ENCODE data around the gene RMP24.

Gene RMP24

DNA sequence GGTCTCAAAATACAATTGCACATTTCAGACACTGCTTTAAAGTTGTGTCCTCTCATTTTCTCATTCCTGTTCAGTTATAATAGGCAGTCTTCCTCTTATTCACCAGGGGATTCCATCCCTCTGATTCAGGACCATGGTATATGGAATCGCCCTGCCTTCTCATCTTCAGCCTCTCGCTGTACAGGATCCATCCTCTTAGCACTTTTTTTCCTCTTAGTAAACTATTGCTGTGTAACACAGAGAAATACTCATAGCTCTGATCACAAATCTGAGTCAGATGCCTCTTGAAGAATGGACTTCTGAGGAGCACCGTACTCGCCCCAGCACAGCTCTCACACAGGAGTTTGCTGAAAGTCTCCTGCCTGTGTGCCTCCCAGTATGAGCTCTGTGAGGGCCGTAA lies 11.3 kb downstream of the RMP24 start:
- Mint-ChIP-seq H3K9me3 (peaks cover 0 to 11% (median 2%) of the 10 kb centered on the region in 11 donors), H3K4me3 (no peak overlapping the region), H3K36me3 (peaks cover 15 to 52% (median 41%) of the 10 kb centered on the region in 5 donors), H3K27ac (peak overlapping the region in 1 of 9 donors; percentile 67), H3K4me1 (peaks cover 0 to 2% (median 0%) of the 10 kb centered on the region in 7 donors), H3K27me3 (no peaks in the 10 kb centered on the region)
- no peaks in the 10 kb centered on the region for H3K9me3 ChIP-seq (ENCODE audit: control insufficient read depth in 2 of 3, low read length in 3 of 3)
- CTCF ChIA-PET = no interaction called here
- no peaks in the 10 kb centered on the region for H3K4me1 ChIP-seq (ENCODE audit: control insufficient read depth in 2 of 2, insufficient read depth in 2 of 2, low read length in 2 of 2)
- peaks cover 0 to 33% (median 0%) of the 10 kb centered on the region in 3 experiments for H3K36me3 ChIP-seq (ENCODE audit: control insufficient read depth in 2 of 3, insufficient read depth in 3 of 3, low read length in 3 of 3)
- DNase-seq = no peak
- POLR2A ChIA-PET = no interaction called here
- no peaks in the 10 kb centered on the region for H3K27me3 ChIP-seq (ENCODE audit: control insufficient read depth in 2 of 2, insufficient read depth in 2 of 2, low read length in 2 of 2)
- no peak for ATAC-seq
- intact Hi-C loops (cut with micrococcal nuclease) = no loop called here
- H3K27ac ChIP-seq (ENCODE audit: low read depth, low read length) = no peak overlapping the region
- no peak overlapping the region for H3K4me3 ChIP-seq (ENCODE audit: low read length)

- intact Hi-C loops (cut with micrococcal nuclease) = no loop called here
- H3K4me1 ChIP-seq (ENCODE audit: control insufficient read depth in 2 of 2, insufficient read depth in 2 of 2, low read length in 2 of 2) = no peaks in the 10 kb centered on the region
- no peaks in the 10 kb centered on the region for H3K9me3 ChIP-seq (ENCODE audit: control insufficient read depth in 2 of 3, low read length in 3 of 3)
- DNase-seq (no peak), ATAC-seq (no peak)
- peaks cover 0 to 27% (median 11%) of the 10 kb centered on the region in 5 donors for H3K36me3 Mint-ChIP-seq
- peaks cover 0 to 23% (median 0%) of the 10 kb centered on the region in 3 experiments for H3K36me3 ChIP-seq (ENCODE audit: control insufficient read depth in 2 of 3, insufficient read depth in 3 of 3, low read length in 3 of 3)
- no peaks in the 10 kb centered on the region for H3K27me3 Mint-ChIP-seq
- H3K4me1 Mint-ChIP-seq = no peaks in the 10 kb centered on the region
- no peak overlapping the region for H3K27ac Mint-ChIP-seq
- no peaks in the 10 kb centered on the region for H3K27me3 ChIP-seq (ENCODE audit: control insufficient read depth in 2 of 2, insufficient read depth in 2 of 2, low read length in 2 of 2)
- POLR2A ChIA-PET = no interaction called here
- CTCF ChIA-PET = no interaction called here
- no peak overlapping the region for H3K27ac ChIP-seq (ENCODE audit: low read depth, low read length)
- no peaks in the 10 kb centered on the region for H3K9me3 Mint-ChIP-seq
- H3K4me3 Mint-ChIP-seq = no peak overlapping the region
- no peak overlapping the region for H3K4me3 ChIP-seq (ENCODE audit: low read length)
Measured at GRCh38 chr18:35991696-35992095, 19.2 kb downstream of the RMP24 start.

DNA sequence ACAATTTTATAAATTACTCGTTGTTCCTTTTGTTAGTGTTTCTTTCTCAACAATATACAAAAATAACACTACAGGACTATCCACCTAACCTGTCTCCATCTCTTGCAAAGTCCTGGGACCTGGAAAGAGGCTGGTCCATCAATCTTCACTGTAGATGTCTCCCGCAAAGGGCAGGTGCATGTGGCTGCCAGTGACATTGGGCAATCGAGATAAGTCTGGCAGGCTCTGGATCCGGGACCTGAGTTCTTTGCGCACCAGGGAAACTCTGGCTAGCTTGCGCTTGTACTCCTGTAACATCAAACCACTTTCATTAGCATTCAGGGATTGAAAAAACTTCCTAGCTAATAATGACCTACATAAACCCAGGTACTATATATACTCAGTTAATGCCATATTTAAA lies 20.5 kb downstream of the RMP24 start:
- ATAC-seq (no peak), DNase-seq (no peak)
- Histone ChIP-seq H3K4me1 (ENCODE audit: control insufficient read depth in 2 of 2, insufficient read depth in 2 of 2, low read length in 2 of 2) (no peaks in the 10 kb centered on the region), H3K27me3 (ENCODE audit: control insufficient read depth in 2 of 2, insufficient read depth in 2 of 2, low read length in 2 of 2) (no peaks in the 10 kb centered on the region), H3K9me3 (ENCODE audit: control insufficient read depth in 2 of 3, low read length in 3 of 3) (no peaks in the 10 kb centered on the region), H3K4me3 (ENCODE audit: low read length) (no peak overlapping the region), H3K36me3 (ENCODE audit: control insufficient read depth in 2 of 3, insufficient read depth in 3 of 3, low read length in 3 of 3) (peaks cover 0 to 18% (median 0%) of the 10 kb centered on the region in 3 experiments), H3K27ac (ENCODE audit: low read depth, low read length) (no peak overlapping the region)
- no peak overlapping the region for H3K4me3 Mint-ChIP-seq
- CTCF ChIA-PET = no interaction called here
- no peaks in the 10 kb centered on the region for H3K27me3 Mint-ChIP-seq
- H3K9me3 Mint-ChIP-seq = no peaks in the 10 kb centered on the region
- H3K27ac Mint-ChIP-seq = no peak overlapping the region
- peaks cover 0 to 2% (median 0%) of the 10 kb centered on the region in 7 donors for H3K4me1 Mint-ChIP-seq
- intact Hi-C loops (cut with micrococcal nuclease) = no loop called here
- POLR2A ChIA-PET = no interaction called here
- H3K36me3 Mint-ChIP-seq = peaks cover 0 to 23% (median 6%) of the 10 kb centered on the region in 5 donors

DNA sequence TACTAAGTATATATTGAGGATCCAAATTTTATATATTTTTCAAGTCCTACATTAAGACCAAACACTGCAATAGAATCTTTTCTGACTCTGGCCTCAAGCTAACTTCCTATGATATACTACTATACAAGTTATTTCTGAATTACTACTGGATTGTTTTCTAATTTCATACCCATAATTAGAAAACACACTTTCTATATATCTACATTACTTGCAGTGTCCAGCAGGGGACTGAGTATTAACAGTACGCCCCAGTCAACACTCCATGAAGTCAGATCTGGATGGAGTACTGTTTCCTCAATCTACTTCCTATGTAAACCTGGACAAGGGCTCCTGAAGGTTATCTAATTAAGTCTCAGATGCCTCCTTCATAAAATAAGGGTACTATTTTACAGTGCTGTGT lies 26.5 kb downstream of the RMP24 start:
- Histone ChIP-seq H3K36me3 (ENCODE audit: control insufficient read depth in 2 of 3, insufficient read depth in 3 of 3, low read length in 3 of 3) (no peaks in the 10 kb centered on the region), H3K27ac (ENCODE audit: low read depth, low read length) (no peak overlapping the region), H3K9me3 (ENCODE audit: control insufficient read depth in 2 of 3, low read length in 3 of 3) (no peaks in the 10 kb centered on the region), H3K4me1 (ENCODE audit: control insufficient read depth in 2 of 2, insufficient read depth in 2 of 2, low read length in 2 of 2) (no peaks in the 10 kb centered on the region), H3K4me3 (ENCODE audit: low read length) (no peak overlapping the region), H3K27me3 (ENCODE audit: control insufficient read depth in 2 of 2, insufficient read depth in 2 of 2, low read length in 2 of 2) (no peaks in the 10 kb centered on the region)
- ChIA-PET POLR2A (no interaction called here), CTCF (no interaction called here)
- Mint-ChIP-seq H3K27ac (no peak overlapping the region), H3K4me3 (no peak overlapping the region), H3K36me3 (peaks cover 0 to 4% (median 0%) of the 10 kb centered on the region in 5 donors), H3K4me1 (peaks cover 0 to 7% (median 4%) of the 10 kb centered on the region in 7 donors), H3K9me3 (no peaks in the 10 kb centered on the region), H3K27me3 (no peaks in the 10 kb centered on the region)
- no peak for DNase-seq
- ATAC-seq = no peak
- intact Hi-C loops (cut with micrococcal nuclease) = no loop called here

- Histone ChIP-seq H3K9me3 (ENCODE audit: control insufficient read depth in 2 of 3, low read length in 3 of 3) (no peaks in the 10 kb centered on the region), H3K4me1 (ENCODE audit: control insufficient read depth in 2 of 2, insufficient read depth in 2 of 2, low read length in 2 of 2) (no peaks in the 10 kb centered on the region), H3K27me3 (ENCODE audit: control insufficient read depth in 2 of 2, insufficient read depth in 2 of 2, low read length in 2 of 2) (no peaks in the 10 kb centered on the region), H3K4me3 (ENCODE audit: low read length) (no peak overlapping the region), H3K27ac (ENCODE audit: low read depth, low read length) (no peak overlapping the region), H3K36me3 (ENCODE audit: control insufficient read depth in 2 of 3, insufficient read depth in 3 of 3, low read length in 3 of 3) (no peaks in the 10 kb centered on the region)
- Mint-ChIP-seq H3K36me3 (peaks cover 0 to 4% (median 0%) of the 10 kb centered on the region in 5 donors), H3K9me3 (no peaks in the 10 kb centered on the region), H3K27ac (no peak overlapping the region), H3K27me3 (no peaks in the 10 kb centered on the region), H3K4me3 (no peak overlapping the region), H3K4me1 (peaks cover 0 to 7% (median 4%) of the 10 kb centered on the region in 7 donors)
- intact Hi-C loops (cut with micrococcal nuclease) = no loop called here
- no peak for DNase-seq
- no peak for ATAC-seq
- ChIA-PET CTCF (no interaction called here), POLR2A (no interaction called here)
Measured at GRCh38 chr18:35999925-36000324, 27.4 kb downstream of the RMP24 start.

DNA sequence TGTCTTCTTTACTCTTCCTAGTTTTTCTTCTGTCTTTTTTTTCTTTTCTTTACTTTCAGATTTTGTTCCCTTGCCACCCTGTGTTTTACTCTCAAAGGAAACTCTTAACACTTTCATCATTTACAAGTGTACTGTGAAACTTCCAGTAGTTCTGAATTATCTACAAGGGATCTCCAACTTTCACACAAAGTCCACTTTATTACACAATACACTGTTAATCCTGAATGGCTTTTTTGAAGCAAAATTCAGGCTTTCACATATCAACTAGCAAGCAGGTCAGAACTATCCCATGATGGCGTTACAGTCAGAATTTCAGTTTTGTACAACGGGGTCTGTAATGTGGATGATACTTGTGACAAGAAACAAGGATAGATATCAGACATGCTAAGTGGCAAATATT lies 34.5 kb downstream of the RMP24 start:
- POLR2A ChIA-PET = interaction anchor here (0.6 kb wide), 1 partner anchor 1027 kb away, joined by 8 read pairs; no protein-coding TSS in a partner anchor
- ATAC-seq (no peak), DNase-seq (no peak)
- no peak overlapping the region for H3K27ac Mint-ChIP-seq
- H3K27me3 ChIP-seq (ENCODE audit: control insufficient read depth in 2 of 2, insufficient read depth in 2 of 2, low read length in 2 of 2) = no peaks in the 10 kb centered on the region
- H3K27ac ChIP-seq (ENCODE audit: low read depth, low read length) = no peak overlapping the region
- CTCF ChIA-PET = interaction anchor here (1.0 to 1.5 kb wide), 2 partner anchors 10 to 277 kb away, joined by 3 read pairs; no protein-coding TSS in a partner anchor
- no peaks in the 10 kb centered on the region for H3K9me3 ChIP-seq (ENCODE audit: control insufficient read depth in 2 of 3, low read length in 3 of 3)
- no peaks in the 10 kb centered on the region for H3K36me3 ChIP-seq (ENCODE audit: control insufficient read depth in 2 of 3, insufficient read depth in 3 of 3, low read length in 3 of 3)
- H3K4me3 ChIP-seq (ENCODE audit: low read length) = no peak overlapping the region
- no peak overlapping the region for H3K4me3 Mint-ChIP-seq
- intact Hi-C loops (cut with micrococcal nuclease) = no loop called here
- H3K9me3 Mint-ChIP-seq = no peaks in the 10 kb centered on the region
- no peaks in the 10 kb centered on the region for H3K36me3 Mint-ChIP-seq
- H3K27me3 Mint-ChIP-seq = no peaks in the 10 kb centered on the region
- peaks cover 0 to 6% (median 2%) of the 10 kb centered on the region in 7 donors for H3K4me1 Mint-ChIP-seq
- no peaks in the 10 kb centered on the region for H3K4me1 ChIP-seq (ENCODE audit: control insufficient read depth in 2 of 2, insufficient read depth in 2 of 2, low read length in 2 of 2)

GRCh38 chr18:36009214-36009613 lies 36.7 kb downstream of the RMP24 start:
- H3K27me3 Mint-ChIP-seq = no peaks in the 10 kb centered on the region
- CTCF ChIA-PET = no interaction called here
- Histone ChIP-seq H3K9me3 (ENCODE audit: control insufficient read depth in 2 of 3, low read length in 3 of 3) (no peaks in the 10 kb centered on the region), H3K27me3 (ENCODE audit: control insufficient read depth in 2 of 2, insufficient read depth in 2 of 2, low read length in 2 of 2) (no peaks in the 10 kb centered on the region), H3K27ac (ENCODE audit: low read depth, low read length) (no peak overlapping the region), H3K36me3 (ENCODE audit: control insufficient read depth in 2 of 3, insufficient read depth in 3 of 3, low read length in 3 of 3) (no peaks in the 10 kb centered on the region), H3K4me3 (ENCODE audit: low read length) (no peak overlapping the region), H3K4me1 (ENCODE audit: control insufficient read depth in 2 of 2, insufficient read depth in 2 of 2, low read length in 2 of 2) (no peaks in the 10 kb centered on the region)
- POLR2A ChIA-PET = no interaction called here
- no peaks in the 10 kb centered on the region for H3K4me1 Mint-ChIP-seq
- H3K9me3 Mint-ChIP-seq = no peaks in the 10 kb centered on the region
- no peak for ATAC-seq
- no peaks in the 10 kb centered on the region for H3K36me3 Mint-ChIP-seq
- H3K4me3 Mint-ChIP-seq = no peak overlapping the region
- intact Hi-C loops (cut with micrococcal nuclease) = no loop called here
- no peak for DNase-seq
- H3K27ac Mint-ChIP-seq = no peak overlapping the region
